Cardiac muscle cell (in vitro differentiated cells and primary cell): Measurements from ENCODE around the gene AHCYL1. TPM values are rescaled to one million over a fixed set of nuclear protein-coding genes. Genes with fewer than 3 reads are reported as not detected.

Experiments
- DNase-seq, 2 donors: peaks; one replicate each; pipeline versions ENCODE4 v3.0.0 to v3.0.0-alpha.2; 2010 to 2017; ENCODE audit warnings: low read depth in 1 of 2, low spot score in 1 of 2
- H3K27ac ChIP-seq: fragments of 200-600 bp; sonication (generic); 2 replicates; pipeline ENCODE4 v1.5.1; 2016
- H3K27me3 ChIP-seq: fragments of 200-600 bp; sonication (generic); 2 replicates; pipeline ENCODE4 v1.6.0; 2016; ENCODE audit warnings: control low read depth
- H3K36me3 ChIP-seq: fragments of 200-600 bp; sonication (generic); 2 replicates; pipeline ENCODE4 v1.5.1; 2016; ENCODE audit warnings: control low read depth
- H3K4me1 ChIP-seq: fragments of 200-600 bp; sonication (generic); 2 replicates; pipeline ENCODE4 v1.8.1; 2017; ENCODE audit warnings: low read depth, mild to moderate bottlenecking, mixed run types
- H3K4me3 ChIP-seq: fragments of 200-600 bp; sonication (generic); 2 replicates; pipeline ENCODE4 v1.5.1; 2016; ENCODE audit warnings: mild to moderate bottlenecking
- H3K9me3 ChIP-seq: fragments of 200-600 bp; sonication (generic); 2 replicates; pipeline ENCODE4 v1.5.1; 2017; ENCODE audit warnings: low read depth, mild to moderate bottlenecking, control low read depth
- polyA plus RNA-seq: library from polyadenylated mRNA; unstranded; fragments of >200 nt; fragmentation: Nextera tagmentation; extraction: Ambion mirVana; gene quantifications from 2 replicates; pipeline ENCODE4 v1.2.1, GENCODE V29; 2016
- total RNA-seq: library from RNA; depleted of rRNA; stranded (reverse); fragments of >200 nt; gene quantifications from 2 replicates; pipeline ENCODE4 v1.2.3, GENCODE V29; 2016
- TF ChIP-seq, protein P1 (sequence below): IDR thresholded peaks from 2 replicates; pipeline ENCODE4 v1.5.1; 2012; ENCODE audit warnings: low read depth, mild to moderate bottlenecking, low read length

AHCYL1 gene
- total and polyA plus RNA-seq, 2 experiments from 2014 or later = 49.0 to 82.7 TPM

DNA sequence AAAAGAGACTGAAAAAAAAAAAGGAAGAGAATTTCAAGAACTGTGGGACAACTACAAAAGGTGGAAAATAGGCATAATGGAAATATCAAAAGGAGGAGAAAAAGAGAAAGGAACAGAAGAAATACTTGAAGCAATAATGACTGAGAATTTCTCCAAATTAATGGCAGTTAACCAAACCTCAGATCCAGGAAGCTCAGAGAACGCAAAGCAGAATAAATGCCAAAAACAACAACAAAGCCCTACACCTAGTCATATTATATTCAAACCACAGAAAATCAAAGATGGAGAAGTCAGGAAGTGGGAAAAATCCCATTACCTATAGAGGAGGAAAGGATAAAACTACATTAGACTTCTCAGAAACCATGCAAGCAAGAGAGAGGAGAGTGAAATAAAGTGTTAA lies 20.7 kb upstream of the AHCYL1 start:
- H3K27me3 ChIP-seq = no peaks in the 10 kb centered on the region
- H3K9me3 ChIP-seq = no peaks in the 10 kb centered on the region
- peak in 1 of 2 donors; percentile 68 for DNase-seq
- peaks cover 18% of the 10 kb centered on the region for H3K4me1 ChIP-seq
- TF ChIP-seq, protein P1, sequence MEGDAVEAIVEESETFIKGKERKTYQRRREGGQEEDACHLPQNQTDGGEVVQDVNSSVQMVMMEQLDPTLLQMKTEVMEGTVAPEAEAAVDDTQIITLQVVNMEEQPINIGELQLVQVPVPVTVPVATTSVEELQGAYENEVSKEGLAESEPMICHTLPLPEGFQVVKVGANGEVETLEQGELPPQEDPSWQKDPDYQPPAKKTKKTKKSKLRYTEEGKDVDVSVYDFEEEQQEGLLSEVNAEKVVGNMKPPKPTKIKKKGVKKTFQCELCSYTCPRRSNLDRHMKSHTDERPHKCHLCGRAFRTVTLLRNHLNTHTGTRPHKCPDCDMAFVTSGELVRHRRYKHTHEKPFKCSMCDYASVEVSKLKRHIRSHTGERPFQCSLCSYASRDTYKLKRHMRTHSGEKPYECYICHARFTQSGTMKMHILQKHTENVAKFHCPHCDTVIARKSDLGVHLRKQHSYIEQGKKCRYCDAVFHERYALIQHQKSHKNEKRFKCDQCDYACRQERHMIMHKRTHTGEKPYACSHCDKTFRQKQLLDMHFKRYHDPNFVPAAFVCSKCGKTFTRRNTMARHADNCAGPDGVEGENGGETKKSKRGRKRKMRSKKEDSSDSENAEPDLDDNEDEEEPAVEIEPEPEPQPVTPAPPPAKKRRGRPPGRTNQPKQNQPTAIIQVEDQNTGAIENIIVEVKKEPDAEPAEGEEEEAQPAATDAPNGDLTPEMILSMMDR = no peak
- H3K4me3 ChIP-seq = no peak overlapping the region
- H3K36me3 ChIP-seq = no peaks in the 10 kb centered on the region
- H3K27ac ChIP-seq = no peak overlapping the region

DNA sequence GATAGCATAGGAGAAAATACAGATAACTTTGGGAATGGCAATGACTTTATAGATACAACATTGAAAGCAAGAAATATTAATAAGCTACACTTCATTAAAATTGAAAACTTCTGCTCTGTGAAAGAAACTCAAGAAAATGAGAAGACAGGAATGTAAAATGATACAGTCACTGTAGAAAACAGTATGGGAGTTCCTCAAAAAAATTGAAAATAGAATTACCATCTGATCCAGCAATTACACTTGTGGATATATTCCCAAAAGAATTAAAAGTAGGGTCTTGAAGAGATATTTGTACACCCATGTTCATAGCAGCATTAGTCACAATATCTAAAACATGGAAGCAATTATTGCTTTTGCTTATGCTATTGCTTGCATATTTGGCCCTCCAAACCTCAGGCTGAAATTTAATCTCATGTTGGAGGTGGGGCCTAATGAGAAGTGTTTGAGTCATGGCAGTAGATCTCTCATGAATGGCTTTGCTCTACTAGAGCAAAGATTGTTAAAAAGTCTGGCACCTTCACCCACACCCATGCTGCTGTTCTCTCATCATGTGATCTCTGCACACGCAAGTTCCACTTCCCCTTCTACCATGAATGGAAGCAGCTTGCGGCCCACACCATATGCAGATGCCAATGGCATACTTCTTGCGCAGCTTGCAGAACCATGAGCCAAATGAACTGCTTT lies 15.3 kb upstream of the AHCYL1 start:
- DNase-seq = peak in 1 of 2 donors; percentile 55

DNA sequence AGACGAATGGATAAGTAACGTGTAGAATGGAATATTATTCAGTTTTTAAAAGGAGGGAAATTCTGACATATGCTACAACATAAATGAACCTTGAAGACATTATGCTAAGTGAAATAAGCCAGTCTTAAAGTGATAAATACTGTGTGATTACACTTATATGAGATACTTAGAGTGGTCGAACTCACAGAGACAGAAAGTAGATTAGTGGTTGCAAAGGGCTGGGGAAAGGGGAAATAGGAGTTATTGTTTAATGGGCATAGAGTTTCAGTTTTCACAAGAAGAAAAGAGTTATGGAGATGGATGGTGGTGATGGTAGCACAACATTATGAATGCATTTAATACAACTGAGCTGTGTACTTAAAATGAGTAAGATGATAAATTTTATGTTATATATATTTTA lies 14.7 kb upstream of the AHCYL1 start:
- TF ChIP-seq, protein P1 = no peak

More for the DNA sequence above, 15.3 kb upstream of the AHCYL1 start:
- Histone ChIP-seq H3K9me3 (no peaks in the 10 kb centered on the region), H3K4me1 (no peaks in the 10 kb centered on the region), H3K4me3 (no peak overlapping the region), H3K36me3 (no peaks in the 10 kb centered on the region), H3K27me3 (no peaks in the 10 kb centered on the region), H3K27ac (no peak overlapping the region)
- TF ChIP-seq, protein P1 = no peak

DNA sequence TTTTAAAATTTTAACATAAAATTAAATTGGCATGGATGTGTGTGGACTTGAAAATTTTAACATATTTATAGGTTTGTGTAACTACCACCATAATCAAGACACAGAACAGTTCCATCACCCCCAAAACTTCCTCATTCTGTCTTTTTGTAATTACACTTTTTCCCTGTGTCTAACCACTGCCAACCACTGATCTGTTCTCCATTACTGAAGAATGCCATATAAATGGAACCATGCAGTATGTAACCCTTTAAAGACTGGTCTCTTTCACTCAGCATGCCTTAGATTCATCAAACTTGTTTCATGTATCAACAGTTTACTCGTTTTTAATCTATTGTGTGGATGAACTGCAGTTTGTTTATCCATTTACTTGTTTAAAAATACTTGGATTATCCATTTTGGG lies 13.0 kb upstream of the AHCYL1 start:
- H3K4me3 ChIP-seq = no peak overlapping the region
- DNase-seq = no peak
- no peaks in the 10 kb centered on the region for H3K9me3 ChIP-seq
- H3K27me3 ChIP-seq = no peaks in the 10 kb centered on the region
- H3K4me1 ChIP-seq = no peaks in the 10 kb centered on the region
- no peaks in the 10 kb centered on the region for H3K36me3 ChIP-seq
- TF ChIP-seq, protein P1 = no peak
- no peak overlapping the region for H3K27ac ChIP-seq

More for the DNA sequence above, 14.7 kb upstream of the AHCYL1 start:
- Histone ChIP-seq H3K27me3 (no peaks in the 10 kb centered on the region), H3K4me3 (no peak overlapping the region), H3K36me3 (no peaks in the 10 kb centered on the region), H3K9me3 (no peaks in the 10 kb centered on the region), H3K4me1 (no peaks in the 10 kb centered on the region), H3K27ac (no peak overlapping the region)
- DNase-seq = no peak

DNA sequence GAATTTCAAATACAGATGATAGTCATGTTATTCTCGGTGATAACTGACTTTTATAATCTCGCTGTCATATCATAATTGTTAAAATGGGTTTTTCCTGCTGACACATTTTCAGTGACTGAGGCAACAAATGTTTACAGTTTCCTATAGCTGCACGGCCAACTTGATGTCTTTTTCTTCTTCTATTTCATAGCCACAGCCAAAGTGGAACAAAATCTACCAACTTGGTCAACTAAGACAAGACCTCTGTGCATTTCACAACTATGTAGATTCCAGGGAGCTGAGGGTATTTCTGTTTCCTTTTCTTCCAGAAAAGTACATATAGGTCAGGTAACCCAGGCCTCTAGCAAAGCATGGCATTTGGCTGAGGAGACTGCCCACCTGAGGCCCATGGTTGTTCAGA lies 10.4 kb upstream of the AHCYL1 start:
- H3K9me3 ChIP-seq = no peaks in the 10 kb centered on the region
- DNase-seq = no peak
- TF ChIP-seq, protein P1 = no peak
- H3K27me3 ChIP-seq = no peaks in the 10 kb centered on the region
- H3K4me1 ChIP-seq = no peaks in the 10 kb centered on the region
- H3K27ac ChIP-seq = no peak overlapping the region
- H3K36me3 ChIP-seq = no peaks in the 10 kb centered on the region
- no peak overlapping the region for H3K4me3 ChIP-seq
